MG63 (cell line): ENCODE measurements around the gene CFAP46. TPM values are rescaled to one million over a fixed set of nuclear protein-coding genes. Genes with fewer than 3 reads are reported as not detected.

Experiments used
- DNase-seq: peaks from one replicate; pipeline ENCODE4 v3.0.0-alpha.2; 2020
- H3K27me3 ChIP-seq: fragments of 250-450 bp; sonication (Bioruptor Pico); 2 replicates; pipeline ENCODE4 v1.5.1; 2020; ENCODE audit warnings: mild to moderate bottlenecking, moderate library complexity
- H3K36me3 ChIP-seq: fragments of 250-450 bp; sonication (Bioruptor Pico); 2 replicates; pipeline ENCODE4 v1.5.1; 2020; ENCODE audit warnings: mild to moderate bottlenecking, moderate library complexity
- H3K4me3 ChIP-seq: fragments of 250-450 bp; sonication (Bioruptor Pico); 2 replicates; pipeline ENCODE4 v1.5.1; 2020; ENCODE audit warnings: mild to moderate bottlenecking, moderate library complexity
- H3K9me3 ChIP-seq: fragments of 250-450 bp; sonication (Bioruptor Pico); 2 replicates; pipeline ENCODE4 v1.5.1; 2020; ENCODE audit warnings: mild to moderate bottlenecking, moderate library complexity
- total RNA-seq: library from RNA; depleted of rRNA; stranded (reverse); fragments of >200 nt; shearing (Covaris generic); gene quantifications from 2 replicates; pipeline ENCODE4 v1.2.3, GENCODE V29; 2014; ENCODE audit warnings: low replicate concordance

The CFAP46 gene
- total RNA-seq, 1 experiment from 2014 or later, result 0.33 TPM

GRCh38 chr10:132862485-132863420 is 79.6 kb downstream of the CFAP46 start:
- Histone ChIP-seq H3K4me3 (no peak overlapping the region), H3K36me3 (no peaks in the 10 kb centered on the region), H3K9me3 (no peaks in the 10 kb centered on the region), H3K27me3 (no peaks in the 10 kb centered on the region)
- no peak for DNase-seq

GRCh38 chr10:132861884-132862461 is 80.4 kb downstream of the CFAP46 start:
- DNase-seq, result no peak
- H3K36me3 ChIP-seq, result no peaks in the 10 kb centered on the region

DNA sequence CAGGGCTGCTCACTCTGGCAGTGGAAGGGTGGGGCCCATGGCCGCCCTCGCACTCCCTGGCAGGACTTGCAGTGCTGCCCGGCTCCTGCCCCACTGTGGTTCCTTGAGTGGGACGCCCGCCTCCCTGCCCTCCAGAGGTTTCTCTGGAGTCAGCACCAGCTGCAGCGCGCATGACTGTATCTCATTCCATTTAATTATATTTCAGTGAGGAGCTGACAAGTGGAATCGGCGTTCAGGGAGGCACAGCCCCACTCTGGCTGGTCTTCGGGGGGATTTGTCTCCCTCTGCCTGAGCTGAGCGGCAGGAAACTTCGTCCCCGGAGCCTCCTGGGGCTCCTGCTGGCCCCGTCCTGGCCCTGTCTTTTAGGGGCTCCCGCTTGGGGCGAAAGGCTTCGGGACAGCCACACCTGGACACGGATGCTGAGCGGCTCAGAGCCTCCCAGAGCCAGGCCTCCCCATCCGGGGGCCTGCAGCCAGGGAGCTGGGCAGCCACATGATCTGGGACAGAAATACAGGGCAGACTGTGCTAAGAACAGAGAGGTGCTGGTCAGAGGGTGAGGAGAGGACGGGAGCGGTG is 81.2 kb downstream of the CFAP46 start:
- H3K36me3 ChIP-seq, result no peaks in the 10 kb centered on the region
- H3K4me3 ChIP-seq, result no peak overlapping the region

More at GRCh38 chr10:132861884-132862461, 80.4 kb downstream of the CFAP46 start:
- Histone ChIP-seq H3K9me3 (no peaks in the 10 kb centered on the region), H3K27me3 (no peaks in the 10 kb centered on the region), H3K4me3 (no peak overlapping the region)

GRCh38 chr10:132860532-132860931 is 81.8 kb downstream of the CFAP46 start:
- Histone ChIP-seq H3K27me3 (no peaks in the 10 kb centered on the region), H3K36me3 (no peaks in the 10 kb centered on the region), H3K4me3 (no peak overlapping the region), H3K9me3 (no peaks in the 10 kb centered on the region)
- no peak for DNase-seq

More for the DNA sequence above, 81.2 kb downstream of the CFAP46 start:
- H3K9me3 ChIP-seq, result no peaks in the 10 kb centered on the region
- H3K27me3 ChIP-seq, result no peaks in the 10 kb centered on the region
- DNase-seq, result no peak

- no peaks in the 10 kb centered on the region for H3K9me3 ChIP-seq
- DNase-seq, result no peak
- H3K27me3 ChIP-seq, result peaks cover 12% of the 10 kb centered on the region
- no peaks in the 10 kb centered on the region for H3K36me3 ChIP-seq
- no peak overlapping the region for H3K4me3 ChIP-seq
Observed at GRCh38 chr10:132859084-132859855, 83.1 kb downstream of the CFAP46 start.

DNA sequence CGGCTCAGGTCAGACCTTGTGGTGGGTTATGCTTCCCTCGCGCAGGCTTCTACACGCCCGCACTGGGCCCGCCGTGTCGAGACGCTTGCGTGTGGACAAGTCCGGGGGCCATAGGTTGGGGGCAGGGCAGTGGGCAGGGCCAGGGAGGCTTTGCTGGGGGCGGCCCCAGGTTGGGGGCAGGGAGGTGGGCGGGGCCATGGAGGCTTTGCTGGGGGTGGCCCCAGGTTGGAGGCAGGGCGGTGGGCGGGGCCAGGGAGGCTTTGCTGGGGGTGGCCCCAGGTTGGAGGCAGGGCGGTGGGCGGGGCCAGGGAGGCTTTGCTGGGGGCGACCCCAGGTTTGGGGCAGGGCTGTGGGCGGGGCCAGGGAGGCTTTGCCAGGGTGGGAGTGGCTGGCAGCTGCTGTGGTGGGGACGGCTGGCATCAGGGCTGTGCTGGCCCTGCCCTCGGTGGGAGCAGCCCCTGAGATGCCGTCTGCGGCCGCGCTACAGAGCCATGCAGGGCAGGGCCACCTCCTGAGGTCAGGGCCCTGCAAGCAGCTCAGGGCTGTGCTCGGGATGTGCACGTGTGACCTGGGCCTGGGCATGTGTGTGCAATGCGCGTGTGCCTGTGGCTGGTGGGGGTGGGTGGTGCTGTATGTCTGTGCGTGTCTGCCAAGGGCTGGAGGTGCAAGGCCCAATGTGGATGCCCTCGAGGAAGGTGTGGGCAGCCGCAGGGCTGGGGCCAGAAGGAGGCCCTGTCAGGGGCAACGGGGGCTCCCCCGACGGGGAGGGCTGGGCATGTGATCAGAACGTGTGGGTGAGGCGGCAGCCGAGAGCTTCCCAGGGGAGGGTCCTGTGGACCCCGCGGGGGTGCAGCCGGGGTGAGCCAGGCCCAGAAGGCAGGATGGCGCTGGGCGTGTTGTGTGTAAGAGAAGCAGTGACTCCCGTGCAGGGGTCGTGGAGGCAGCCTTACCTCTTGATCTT is 84.0 kb downstream of the CFAP46 start:
- H3K4me3 ChIP-seq, result no peak overlapping the region
- no peak for DNase-seq
- H3K27me3 ChIP-seq, result peaks cover 20% of the 10 kb centered on the region
- no peaks in the 10 kb centered on the region for H3K36me3 ChIP-seq
- H3K9me3 ChIP-seq, result no peaks in the 10 kb centered on the region

DNA sequence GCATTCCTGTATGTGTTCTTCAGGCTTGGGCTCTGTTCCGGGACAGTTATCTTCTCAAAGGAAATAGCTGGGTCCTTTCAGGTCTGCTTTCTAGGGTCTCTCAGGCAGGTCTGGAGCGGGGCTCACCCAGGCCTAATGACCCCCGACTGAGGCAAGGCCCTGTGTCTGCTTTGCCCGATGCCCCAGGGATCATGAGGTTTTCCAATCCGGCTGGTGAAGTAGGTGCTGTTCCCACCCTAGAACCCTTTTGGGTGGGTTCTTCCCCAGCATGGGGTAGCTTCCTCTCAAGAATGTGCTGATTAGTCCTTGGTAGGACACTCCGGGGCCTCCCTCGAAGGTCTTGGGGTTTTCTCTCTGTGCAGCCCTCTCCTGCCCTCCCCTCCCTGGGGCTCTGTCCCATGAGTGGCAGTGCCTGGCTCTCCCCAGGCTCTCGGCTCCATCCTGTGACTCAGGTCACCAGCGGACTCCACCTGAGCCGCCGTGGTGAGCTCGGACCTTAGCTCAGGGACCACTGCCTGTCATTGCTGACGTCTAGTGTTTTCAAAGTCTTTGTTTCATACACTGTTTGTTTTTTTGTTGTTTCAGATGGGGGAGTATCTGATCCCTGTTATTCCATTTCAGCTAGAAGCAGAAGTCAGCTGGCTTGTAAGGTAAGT is 85.4 kb downstream of the CFAP46 start:
- Histone ChIP-seq H3K36me3 (no peaks in the 10 kb centered on the region), H3K9me3 (no peaks in the 10 kb centered on the region), H3K4me3 (no peak overlapping the region), H3K27me3 (peaks cover 27% of the 10 kb centered on the region)
- no peak for DNase-seq

GRCh38 chr10:132855889-132856288 is 86.5 kb downstream of the CFAP46 start:
- Histone ChIP-seq H3K9me3 (no peaks in the 10 kb centered on the region), H3K36me3 (no peaks in the 10 kb centered on the region), H3K4me3 (no peak overlapping the region), H3K27me3 (peaks cover 27% of the 10 kb centered on the region)
- no peak for DNase-seq

DNA sequence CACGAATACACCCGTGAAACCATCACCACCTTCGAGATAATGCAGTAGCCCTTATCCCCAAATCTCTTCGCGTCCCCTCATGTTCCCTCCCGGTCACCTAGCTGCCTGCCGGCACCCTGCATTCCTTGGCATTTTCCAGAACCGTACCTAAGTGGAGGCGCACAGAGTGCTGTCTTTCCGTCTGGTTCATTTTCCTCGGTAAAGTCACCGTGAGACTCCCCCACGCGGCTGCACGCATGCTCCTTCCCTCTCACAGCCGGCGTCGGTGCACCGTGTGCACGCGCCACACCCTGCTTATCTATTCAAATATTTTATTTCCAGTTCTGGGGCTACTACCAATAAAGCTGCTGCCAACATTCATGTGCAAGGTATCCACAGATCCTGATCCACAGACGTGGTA is 90.9 kb downstream of the CFAP46 start:
- no peak for DNase-seq
- H3K27me3 ChIP-seq, result peaks cover 27% of the 10 kb centered on the region
- no peaks in the 10 kb centered on the region for H3K9me3 ChIP-seq
- H3K36me3 ChIP-seq, result no peaks in the 10 kb centered on the region
- no peak overlapping the region for H3K4me3 ChIP-seq

DNA sequence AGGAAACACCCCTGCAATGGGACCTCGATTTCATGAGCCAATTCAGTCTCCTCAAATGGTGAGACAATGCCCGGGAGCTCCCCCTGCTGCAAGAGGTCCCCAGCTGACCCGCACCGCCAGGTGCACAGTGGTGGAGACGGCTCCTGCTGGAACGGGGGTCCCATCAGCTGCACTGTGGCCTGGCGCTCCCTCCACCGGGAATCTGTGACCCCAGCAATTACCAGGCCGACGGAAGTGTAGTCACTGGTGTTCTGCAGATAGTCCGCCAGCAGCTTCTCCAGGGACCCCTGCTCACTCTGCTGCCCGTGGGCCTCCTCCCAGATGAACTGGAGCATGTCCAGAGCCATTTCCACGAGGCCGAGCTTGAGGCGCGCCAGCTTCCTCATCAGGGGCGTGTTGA is 91.5 kb downstream of the CFAP46 start:
- no peak for DNase-seq
- no peak overlapping the region for H3K4me3 ChIP-seq
- peaks cover 27% of the 10 kb centered on the region for H3K27me3 ChIP-seq
- H3K9me3 ChIP-seq, result no peaks in the 10 kb centered on the region
- H3K36me3 ChIP-seq, result no peaks in the 10 kb centered on the region

GRCh38 chr10:132850246-132850645 is 92.1 kb downstream of the CFAP46 start:
- H3K4me3 ChIP-seq, result no peak overlapping the region
- no peak for DNase-seq
- H3K9me3 ChIP-seq, result no peaks in the 10 kb centered on the region
- no peaks in the 10 kb centered on the region for H3K36me3 ChIP-seq
- H3K27me3 ChIP-seq, result peaks cover 24% of the 10 kb centered on the region

- peaks cover 18% of the 10 kb centered on the region for H3K27me3 ChIP-seq
- DNase-seq, result no peak
- H3K36me3 ChIP-seq, result no peaks in the 10 kb centered on the region
- H3K4me3 ChIP-seq, result no peak overlapping the region
- no peaks in the 10 kb centered on the region for H3K9me3 ChIP-seq
Observed at GRCh38 chr10:132849546-132850031, 92.8 kb downstream of the CFAP46 start.

- Histone ChIP-seq H3K9me3 (no peaks in the 10 kb centered on the region), H3K27me3 (peaks cover 14% of the 10 kb centered on the region), H3K4me3 (no peak overlapping the region), H3K36me3 (no peaks in the 10 kb centered on the region)
- DNase-seq, result no peak
Observed at GRCh38 chr10:132848951-132849545, 93.3 kb downstream of the CFAP46 start.

DNA sequence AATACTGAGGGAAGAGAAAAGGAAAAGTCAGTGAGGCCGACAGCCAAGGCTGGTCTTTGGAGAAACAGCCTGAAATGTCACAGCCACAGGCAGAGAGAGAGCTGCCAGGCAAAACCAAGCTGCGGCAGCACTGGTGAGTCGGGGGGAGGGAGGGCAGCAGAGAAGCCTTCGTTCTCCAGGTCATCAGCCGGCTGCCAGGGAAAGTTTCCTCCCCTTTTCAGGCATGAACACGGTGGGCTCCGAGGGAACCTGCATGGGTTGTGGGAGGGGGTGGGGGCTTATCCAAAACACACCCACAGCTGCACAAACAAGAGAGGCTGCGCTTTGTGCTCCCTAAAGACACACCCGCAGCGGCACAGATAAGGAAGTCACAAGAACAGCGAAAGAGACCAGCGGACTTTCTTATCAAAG is 94.1 kb downstream of the CFAP46 start:
- Histone ChIP-seq H3K9me3 (no peaks in the 10 kb centered on the region), H3K27me3 (peaks cover 6% of the 10 kb centered on the region), H3K36me3 (no peaks in the 10 kb centered on the region), H3K4me3 (no peak overlapping the region)
- DNase-seq, result no peak

- no peak for DNase-seq
- peaks cover 3% of the 10 kb centered on the region; the same call in 1 of the 2 replicates for H3K27me3 ChIP-seq
- no peaks in the 10 kb centered on the region for H3K36me3 ChIP-seq
- no peak overlapping the region for H3K4me3 ChIP-seq
- H3K9me3 ChIP-seq, result peaks cover under 1% of the 10 kb centered on the region; the same call in 1 of the 2 replicates
Observed at GRCh38 chr10:132847856-132848255, 94.5 kb downstream of the CFAP46 start.
